NB4 (cell line): ENCODE data around the gene RNF112.
A peak's percentile ranks its signal among the peaks of the same experiment; 100 is the strongest.
"Not testable (repeated sequence)": the region's sequence is repeated elsewhere in the genome, so short reads cannot be mapped to it uniquely, and the experiment has no call there.

Experiments used
- DNase-seq: peaks from one replicate; pipeline ENCODE4 v3.0.0; 2010; ENCODE audit warnings: low read depth
- H3K4me3 ChIP-seq: one replicate; pipeline ENCODE4 v1.5.1; 2011; ENCODE audit warnings: mild to moderate bottlenecking, low read depth, low read length, moderate library complexity
- CTCF ChIP-seq: IDR thresholded peaks from one replicate; pipeline ENCODE4 v1.5.1; 2012; ENCODE audit warnings: low read depth, low read length
- MAX ChIP-seq: IDR thresholded peaks from 2 replicates; pipeline ENCODE4 v1.6.1; 2011; ENCODE audit warnings: low read depth, low read length
- MYC ChIP-seq: IDR thresholded peaks from 2 replicates; pipeline ENCODE4 v1.6.1; 2011; ENCODE audit warnings: low read depth, low read length
- POLR2A ChIP-seq: IDR thresholded peaks from 2 replicates; pipeline ENCODE4 v1.6.1; 2011; ENCODE audit warnings: mild to moderate bottlenecking; ENCODE audit not compliant: insufficient read length; ENCODE audit errors: extremely low read depth

Gene RNF112

GRCh38 chr17:19443148-19443547 is 32.1 kb downstream of the RNF112 start:
- no peak for DNase-seq
- H3K4me3 ChIP-seq: no peak overlapping the region
- TF ChIP-seq CTCF (no peak), MAX (no peak), POLR2A (no peak), MYC (no peak)

GRCh38 chr17:19445105-19445504 is 34.1 kb downstream of the RNF112 start:
- TF ChIP-seq MAX: no peak
- no peak for TF ChIP-seq CTCF
- TF ChIP-seq MYC: no peak
- TF ChIP-seq POLR2A: no peak
- no peak overlapping the region for H3K4me3 ChIP-seq
- DNase-seq: no peak

GRCh38 chr17:19446577-19446976 is 35.5 kb downstream of the RNF112 start:
- not testable (repeated sequence) for DNase-seq, H3K4me3 ChIP-seq

GRCh38 chr17:19447085-19447583 is 36.1 kb downstream of the RNF112 start:
- TF ChIP-seq CTCF (peak; percentile 93), MYC (no peak)
- H3K4me3 ChIP-seq: no peak overlapping the region
- DNase-seq: peak; percentile 71

GRCh38 chr17:19448341-19449268 is 37.6 kb downstream of the RNF112 start:
- no peak overlapping the region for H3K4me3 ChIP-seq
- no peak for TF ChIP-seq CTCF
- DNase-seq: no peak

GRCh38 chr17:19449656-19450055 is 38.6 kb downstream of the RNF112 start:
- TF ChIP-seq POLR2A: no peak
- DNase-seq: no peak
- no peak overlapping the region for H3K4me3 ChIP-seq

- no peak overlapping the region for H3K4me3 ChIP-seq
- TF ChIP-seq POLR2A: no peak
- no peak for TF ChIP-seq CTCF
- TF ChIP-seq MYC: no peak
- no peak for TF ChIP-seq MAX
- no peak for DNase-seq
Measured at GRCh38 chr17:19453296-19453695, 42.3 kb downstream of the RNF112 start.
